ENCODE results near the gene DAGLA.

DNA sequence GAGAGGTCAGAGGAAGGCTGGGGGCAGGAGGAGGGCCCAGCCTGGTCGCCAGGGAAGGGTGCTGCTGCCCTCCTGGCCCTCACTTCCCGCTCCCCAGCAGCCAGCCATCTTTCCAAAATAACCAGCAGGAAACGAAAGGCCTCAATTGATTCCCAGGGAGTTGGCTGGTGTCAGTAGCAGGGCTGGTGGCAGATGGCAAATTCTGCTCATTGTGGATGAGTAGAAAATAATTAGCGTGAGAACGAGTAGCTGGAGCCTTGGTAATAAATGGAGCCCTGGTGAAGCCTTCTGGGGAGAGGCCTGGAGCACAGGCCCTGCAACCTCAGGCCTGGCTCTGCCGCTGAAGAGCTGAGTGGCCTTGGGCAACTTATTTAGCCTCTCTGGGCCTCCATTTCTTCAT, 31.3 kb downstream of the DAGLA start:
- TF ChIP-seq CTCF (IDR thresholded peaks at IDR 0.05; ENCODE audit: low read length): no peak
- TF ChIP-seq EZH2 (optimal IDR thresholded peaks at IDR 0.05; ENCODE audit: low read depth, low read length): no peak
- no peak for TF ChIP-seq EZH2phosphoT487 (IDR thresholded peaks at IDR 0.05; ENCODE audit: low read length)

All from MM.1S (cell line).